IMR-90 (cell line): ENCODE measurements around the gene TNFSF9. TPM values are rescaled to one million over a fixed set of nuclear protein-coding genes. Genes with fewer than 3 reads are reported as not detected.

Experiments used
- ATAC-seq: fragments of 200-7000 bp; cut with Tn5 transposase; 2 replicates; pipeline ENCODE4 v1.9.1; 2020; ENCODE audit warnings: low read depth, mild to moderate bottlenecking, moderate library complexity
- BruUV-seq: library from RNA; stranded (reverse); fragments of 400-500 nt; replicated peaks from 2 replicates; lab custom pipeline; 2021; lab: Mats Ljungman, UMichigan
- CTCF ChIA-PET: fragments of 300-600 bp; formaldehyde crosslinking; extraction: SDS; loops from one replicate; lab custom pipeline; 2021; ENCODE audit warnings: antibody characterized with exemption; lab: Yijun Ruan, JAX
- POLR2A ChIA-PET: fragments of 300-600 bp; sonication (Branson Sonifier 250); formaldehyde crosslinking; loops from one replicate; lab custom pipeline; 2022; ENCODE audit warnings: antibody characterized with exemption; ENCODE audit not compliant: unreplicated experiment; lab: Charles Lee
- DNase-seq: peaks from one replicate; pipeline ENCODE4 v3.0.0; 2013
- H2AFZ ChIP-seq: replicated peaks from 2 replicates; pipeline ENCODE3; 2013; ENCODE audit warnings: low read length, mild to moderate bottlenecking; ENCODE audit not compliant: poor library complexity
- H2AK5ac ChIP-seq: 2 replicates; pipeline ENCODE4 v1.6.1; 2013; ENCODE audit warnings: low read depth, low read length, inconsistent platforms
- H2AK9ac ChIP-seq: replicated peaks from 2 replicates; pipeline ENCODE3; 2013; ENCODE audit warnings: mild to moderate bottlenecking, low read depth, low read length, moderate library complexity; ENCODE audit not compliant: poor library complexity
- H2BK120ac ChIP-seq: 2 replicates; pipeline ENCODE4 v1.6.1; 2013; ENCODE audit warnings: low read depth, low read length, inconsistent platforms
- H2BK15ac ChIP-seq: 3 replicates; pipeline ENCODE4 v1.6.1; 2013; ENCODE audit warnings: low read depth, low read length, inconsistent platforms
- H2BK20ac ChIP-seq: 2 replicates; pipeline ENCODE4 v1.6.1; 2013; ENCODE audit warnings: low read depth, mild to moderate bottlenecking, inconsistent platforms, low read length, moderate library complexity
- H2BK5ac ChIP-seq: 2 replicates; pipeline ENCODE4 v1.6.1; 2013; ENCODE audit warnings: mild to moderate bottlenecking, low read depth, low read length, inconsistent platforms; ENCODE audit not compliant: poor library complexity, severe bottlenecking
- H3K14ac ChIP-seq: replicated peaks from 2 replicates; pipeline ENCODE4 v1.6.1; 2013; ENCODE audit warnings: low read depth, low read length, inconsistent platforms
- H3K18ac ChIP-seq: 2 replicates; pipeline ENCODE4 v1.6.1; 2013; ENCODE audit warnings: low read depth, low read length, control low read depth
- H3K23ac ChIP-seq: 2 replicates; pipeline ENCODE4 v1.6.1; 2013; ENCODE audit warnings: low read depth, low read length, inconsistent platforms
- H3K27ac ChIP-seq: 2 replicates; pipeline ENCODE4 v1.5.1; 2013; ENCODE audit warnings: mild to moderate bottlenecking, control low read depth, low read length; ENCODE audit not compliant: insufficient read depth
- H3K27me3 ChIP-seq: 2 replicates; pipeline ENCODE4 v1.6.1; 2013; ENCODE audit warnings: low read length; ENCODE audit not compliant: control insufficient read depth, insufficient read depth
- H3K36me3 ChIP-seq: 2 replicates; pipeline ENCODE4 v1.6.1; 2013; ENCODE audit warnings: low read length, mixed read lengths; ENCODE audit not compliant: control insufficient read depth, insufficient read depth
- H3K4ac ChIP-seq: 2 replicates; pipeline ENCODE4 v1.6.1; 2013; ENCODE audit warnings: low read depth, low read length, inconsistent platforms
- H3K4me1 ChIP-seq: 2 replicates; pipeline ENCODE4 v1.6.1; 2013; ENCODE audit warnings: low read length, mixed read lengths; ENCODE audit not compliant: control insufficient read depth, insufficient read depth
- H3K4me2 ChIP-seq: 2 replicates; pipeline ENCODE4 v1.6.1; 2013; ENCODE audit warnings: low read depth, mild to moderate bottlenecking, control low read depth, low read length, moderate library complexity
- H3K4me3 ChIP-seq: 2 replicates; pipeline ENCODE4 v1.5.1; 2013; ENCODE audit warnings: low read depth, mild to moderate bottlenecking, control low read depth, low read length, moderate library complexity; ENCODE audit not compliant: insufficient read depth
- H3K56ac ChIP-seq: 2 replicates; pipeline ENCODE4 v1.6.1; 2013; ENCODE audit warnings: low read length, inconsistent platforms; ENCODE audit not compliant: insufficient read depth; ENCODE audit errors: extremely low read depth
- H3K79me1 ChIP-seq, 2 experiments: 2 replicates each; pipeline ENCODE4 v1.6.1; 2013; ENCODE audit warnings: low read length in 2 of 2, inconsistent platforms in 1 of 2, low read depth in 1 of 2
- H3K9ac ChIP-seq: 2 replicates; pipeline ENCODE4 v1.6.1; 2013; ENCODE audit warnings: low read depth, low read length, control low read depth
- H3K9me1 ChIP-seq: 2 replicates; pipeline ENCODE4 v1.6.1; 2013; ENCODE audit warnings: low read length, inconsistent platforms; ENCODE audit not compliant: insufficient read depth
- H3K9me3 ChIP-seq: 2 replicates; pipeline ENCODE4 v1.6.1; 2013; ENCODE audit warnings: low read length; ENCODE audit not compliant: control insufficient read depth, insufficient read depth
- H4K20me1 ChIP-seq: 2 replicates; pipeline ENCODE4 v1.6.1; 2013; ENCODE audit warnings: low read length, inconsistent platforms; ENCODE audit not compliant: insufficient read depth
- H4K5ac ChIP-seq: 2 replicates; pipeline ENCODE4 v1.6.1; 2013; ENCODE audit warnings: mild to moderate bottlenecking, low read depth, low read length, control low read depth
- H4K8ac ChIP-seq, 2 experiments: 2 replicates each; pipeline ENCODE4 v1.6.1; 2013; ENCODE audit warnings: low read depth in 2 of 2, low read length in 2 of 2, control low read depth in 1 of 2, inconsistent platforms in 1 of 2
- H4K91ac ChIP-seq: 2 replicates; pipeline ENCODE4 v1.6.1; 2013; ENCODE audit warnings: low read depth, low read length, inconsistent platforms; ENCODE audit not compliant: insufficient read depth
- BHLHE40 ChIP-seq: fragments of 150-350 bp; IDR thresholded peaks from 2 replicates; pipeline ENCODE4 v1.6.1; 2016; ENCODE audit warnings: mild to moderate bottlenecking, low read depth, low read length
- CEBPB ChIP-seq: IDR thresholded peaks from 2 replicates; pipeline ENCODE4 v1.6.1; 2012; ENCODE audit warnings: low read depth, low read length, improper control_type of control experiment
- CTCF ChIP-seq: conservative IDR thresholded peaks from 2 replicates; pipeline ENCODE4 v1.5.1; 2012; ENCODE audit warnings: mild to moderate bottlenecking, low read depth, low read length, improper control_type of control experiment
- FOS ChIP-seq: fragments of 150-350 bp; IDR thresholded peaks from 2 replicates; pipeline ENCODE4 v1.6.1; 2016; ENCODE audit warnings: low read depth, low read length
- MAFK ChIP-seq: IDR thresholded peaks from 2 replicates; pipeline ENCODE4 v1.6.1; 2012; ENCODE audit warnings: low read depth, low read length, improper control_type of control experiment
- MAZ ChIP-seq: IDR thresholded peaks from 2 replicates; pipeline ENCODE4 v1.6.1; 2012; ENCODE audit warnings: low read depth, mild to moderate bottlenecking, low read length, improper control_type of control experiment, moderate library complexity, borderline replicate concordance
- NFE2L2 ChIP-seq: fragments of 150-350 bp; IDR thresholded peaks from 2 replicates; pipeline ENCODE4 v1.6.1; 2016; ENCODE audit warnings: low read depth, mild to moderate bottlenecking, low read length
- POLR2A ChIP-seq: IDR thresholded peaks from 2 replicates; pipeline ENCODE4 v1.6.1; 2012; ENCODE audit warnings: mild to moderate bottlenecking, low read depth, low read length
- RAD21 ChIP-seq: IDR thresholded peaks from 2 replicates; pipeline ENCODE4 v1.6.1; 2012; ENCODE audit warnings: low read length, improper control_type of control experiment
- RCOR1 ChIP-seq: IDR thresholded peaks from 2 replicates; pipeline ENCODE4 v1.6.1; 2012; ENCODE audit warnings: mild to moderate bottlenecking, low read length, improper control_type of control experiment; ENCODE audit not compliant: insufficient replicate concordance
- RFX5 ChIP-seq: IDR thresholded peaks from 2 replicates; pipeline ENCODE4 v1.8.0; 2012; ENCODE audit warnings: low read depth, mild to moderate bottlenecking, low read length, moderate library complexity
- SMC3 ChIP-seq: fragments of 150-350 bp; IDR thresholded peaks from 2 replicates; pipeline ENCODE4 v1.6.1; 2016; ENCODE audit warnings: low read depth, mild to moderate bottlenecking, antibody characterized with exemption, low read length, moderate library complexity
- WGBS, 2 experiments: methylation state at CpG; one replicate each; pipeline versions ENCODE4 v1.1.5 to v1.1.7; 2013; ENCODE audit warnings: missing lambda C conversion rate in 2 of 2; ENCODE audit not compliant: insufficient read length in 1 of 2; ENCODE audit errors: extremely low coverage in 2 of 2; 5-methylcytosine and 5-hydroxymethylcytosine counted together
- dilution Hi-C: fragments of 300-500 bp; cut with HindIII; formaldehyde crosslinking; loops from one replicate; pipeline ENCODE4 v1.14.3; 2018; ENCODE audit warnings: low sequenced_read_pairs; ENCODE audit not compliant: unreplicated experiment
- in situ Hi-C: fragments of 300-500 bp; cut with MboI; formaldehyde crosslinking; loops from 3 replicates; pipeline ENCODE4 v1.14.3; 2019; ENCODE audit warnings: low sequenced_read_pairs, inconsistent platforms, mixed read lengths
- intact Hi-C: fragments of 100-400 bp; cut with micrococcal nuclease; formaldehyde crosslinking; loops from 2 replicates; pipeline ENCODE4 v1.10.0; 2022
- polyA plus RNA-seq, 3 experiments: library from polyadenylated mRNA; depleted of rRNA; stranded (reverse); fragments of >200 nt; gene quantifications; 2 replicates each; pipeline ENCODE4 v1.2.3, GENCODE V29; 2012; ENCODE audit warnings: low replicate concordance in 1 of 3
- total RNA-seq: library from RNA; depleted of rRNA; stranded (reverse); fragments of >200 nt; gene quantifications from 2 replicates; pipeline ENCODE4 v1.2.3, GENCODE V29; 2012
- TF ChIP-seq, protein P1 (sequence below): fragments of 150-350 bp; IDR thresholded peaks from 2 replicates; pipeline ENCODE4 v1.6.1; 2016; ENCODE audit warnings: low read depth, mild to moderate bottlenecking, low read length, moderate library complexity, borderline replicate concordance
- TF ChIP-seq, protein P2 (sequence below): fragments of 150-350 bp; IDR thresholded peaks from 2 replicates; pipeline ENCODE4 v1.6.1; 2017; ENCODE audit warnings: mild to moderate bottlenecking, antibody characterized with exemption, low read length, low read depth

TNFSF9 gene
- total and polyA plus RNA-seq, 2 of the 4 experiments (the other 2 are of a cell fraction): 0.10 TPM; not detected in 1

DNA sequence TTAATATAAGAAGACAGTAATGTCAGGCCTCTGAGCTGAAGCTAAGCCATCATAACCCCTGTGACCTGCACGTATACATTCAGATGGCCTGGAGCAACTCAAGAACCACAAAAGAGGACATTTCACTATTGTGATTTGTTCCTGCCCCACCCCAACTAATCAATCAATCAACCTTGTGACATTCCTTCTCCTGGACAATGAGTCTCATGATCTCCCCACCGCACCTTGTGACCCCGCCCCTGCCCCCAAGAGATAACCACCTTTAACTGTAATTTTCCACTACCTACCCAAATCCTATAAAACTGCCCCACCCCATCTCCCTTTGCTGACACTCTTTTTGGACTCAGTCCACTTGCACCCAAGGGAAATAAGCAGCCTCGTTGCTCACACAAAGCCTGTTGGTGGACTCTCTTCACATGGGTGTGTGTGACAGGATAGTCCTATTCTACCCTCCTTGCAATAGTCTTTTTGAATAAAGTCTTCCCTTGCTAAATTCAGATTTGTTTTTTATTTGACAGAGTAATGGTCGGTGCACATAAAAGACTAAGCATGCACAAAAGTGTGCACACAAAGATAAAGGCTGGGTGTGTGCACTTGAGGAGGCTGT lies 46.1 kb downstream of the TNFSF9 start:
- Histone ChIP-seq H3K79me1 (no peaks in the 10 kb centered on the region), H3K9me3 (no peaks in the 10 kb centered on the region), H2AK9ac (no peak overlapping the region), H3K4me2 (no peak overlapping the region), H2BK20ac (no peak overlapping the region), H3K36me3 (no peaks in the 10 kb centered on the region), H4K20me1 (no peaks in the 10 kb centered on the region), H2BK5ac (peak overlapping the region; percentile 68), H4K8ac (peak overlapping the region in 1 of 2 experiments; percentile 42; a peak in 1 of 4 replicates), H3K4ac (no peak overlapping the region), H4K5ac (no peak overlapping the region), H2BK15ac (no peak overlapping the region), H3K9me1 (no peaks in the 10 kb centered on the region), H3K23ac (no peak overlapping the region), H2AK5ac (no peak overlapping the region), H3K56ac (no peak overlapping the region), H3K4me1 (no peaks in the 10 kb centered on the region), H2BK120ac (no peak overlapping the region), H2AFZ (no peak overlapping the region), H3K18ac (peak overlapping the region; percentile 16; the same call in 1 of the 2 replicates), H3K14ac (no peak overlapping the region), H3K9ac (no peak overlapping the region), H4K91ac (no peak overlapping the region), H3K27me3 (no peaks in the 10 kb centered on the region), H3K4me3 (no peak overlapping the region), H3K27ac (no peak overlapping the region)
- ChIA-PET CTCF (no interaction called here), POLR2A (no interaction called here)
- no TSS peak for BruUV-seq
- ATAC-seq (no peak), DNase-seq (no peak)
- in situ Hi-C loops (no loop called here), dilution Hi-C loops (no loop called here), intact Hi-C loops (no loop called here)
- WGBS, 2 experiments: 76% methylated on average over 4 of the region's 5 CpGs; no CpG with 5 or more reads in 1 of the 2 experiments
- no peak for TF ChIP-seq SMC3
- TF ChIP-seq RFX5: no peak
- TF ChIP-seq RCOR1: no peak
- TF ChIP-seq POLR2A: no peak
- TF ChIP-seq CEBPB: no peak
- TF ChIP-seq, protein P1, sequence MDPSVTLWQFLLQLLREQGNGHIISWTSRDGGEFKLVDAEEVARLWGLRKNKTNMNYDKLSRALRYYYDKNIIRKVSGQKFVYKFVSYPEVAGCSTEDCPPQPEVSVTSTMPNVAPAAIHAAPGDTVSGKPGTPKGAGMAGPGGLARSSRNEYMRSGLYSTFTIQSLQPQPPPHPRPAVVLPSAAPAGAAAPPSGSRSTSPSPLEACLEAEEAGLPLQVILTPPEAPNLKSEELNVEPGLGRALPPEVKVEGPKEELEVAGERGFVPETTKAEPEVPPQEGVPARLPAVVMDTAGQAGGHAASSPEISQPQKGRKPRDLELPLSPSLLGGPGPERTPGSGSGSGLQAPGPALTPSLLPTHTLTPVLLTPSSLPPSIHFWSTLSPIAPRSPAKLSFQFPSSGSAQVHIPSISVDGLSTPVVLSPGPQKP: no peak
- TF ChIP-seq MAFK: no peak
- no peak for TF ChIP-seq RAD21
- TF ChIP-seq CTCF: no peak
- TF ChIP-seq BHLHE40: no peak
- no peak for TF ChIP-seq MAZ
- TF ChIP-seq FOS: no peak
- TF ChIP-seq, protein P2, sequence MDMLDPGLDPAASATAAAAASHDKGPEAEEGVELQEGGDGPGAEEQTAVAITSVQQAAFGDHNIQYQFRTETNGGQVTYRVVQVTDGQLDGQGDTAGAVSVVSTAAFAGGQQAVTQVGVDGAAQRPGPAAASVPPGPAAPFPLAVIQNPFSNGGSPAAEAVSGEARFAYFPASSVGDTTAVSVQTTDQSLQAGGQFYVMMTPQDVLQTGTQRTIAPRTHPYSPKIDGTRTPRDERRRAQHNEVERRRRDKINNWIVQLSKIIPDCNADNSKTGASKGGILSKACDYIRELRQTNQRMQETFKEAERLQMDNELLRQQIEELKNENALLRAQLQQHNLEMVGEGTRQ: no peak
- no peak for TF ChIP-seq NFE2L2
